Nephron progenitor cell (in vitro differentiated cells): Measurements from ENCODE around the gene CDC37.

ENCODE experiments used
- DNase-seq: peaks from one replicate; pipeline ENCODE4 v3.0.0; 2021
- H3K27ac Mint-ChIP-seq: 2 replicates; pipeline ENCODE4 v1.8.0; 2021; ENCODE audit warnings: mild to moderate bottlenecking, moderate library complexity, mixed read lengths
- H3K27me3 Mint-ChIP-seq: 2 replicates; pipeline ENCODE4 v1.8.0; 2021; ENCODE audit warnings: mild to moderate bottlenecking, low read depth, mixed read lengths; ENCODE audit not compliant: poor library complexity
- H3K36me3 Mint-ChIP-seq: 2 replicates; pipeline ENCODE4 v1.8.0; 2021; ENCODE audit warnings: low read depth, mixed read lengths
- H3K4me1 Mint-ChIP-seq: 2 replicates; pipeline ENCODE4 v1.8.0; 2021; ENCODE audit warnings: mixed read lengths
- H3K4me3 Mint-ChIP-seq: 2 replicates; pipeline ENCODE4 v1.8.0; 2021; ENCODE audit warnings: mild to moderate bottlenecking, moderate library complexity, mixed read lengths
- H3K9me3 Mint-ChIP-seq: 2 replicates; pipeline ENCODE4 v1.8.0; 2021; ENCODE audit warnings: mild to moderate bottlenecking, moderate library complexity, mixed read lengths
- CTCF ChIP-seq: fragments of 200-600 bp; sonication (generic); IDR thresholded peaks from 2 replicates; pipeline ENCODE4 v1.5.0; 2021; ENCODE audit warnings: antibody characterized with exemption

Gene CDC37

GRCh38 chr19:10422046-10422461 is 18.7 kb upstream of the CDC37 start:
- peak overlapping the region; percentile 41 for H3K4me3 Mint-ChIP-seq
- H3K4me1 Mint-ChIP-seq, result peaks cover 34% of the 10 kb centered on the region
- H3K36me3 Mint-ChIP-seq, result no peaks in the 10 kb centered on the region
- no peak for TF ChIP-seq CTCF
- no peak for DNase-seq
- peaks cover 92% of the 10 kb centered on the region for H3K27me3 Mint-ChIP-seq
- H3K27ac Mint-ChIP-seq, result no peak overlapping the region
- no peaks in the 10 kb centered on the region for H3K9me3 Mint-ChIP-seq

GRCh38 chr19:10421240-10422045 is 18.1 kb upstream of the CDC37 start:
- H3K4me3 Mint-ChIP-seq, result peak overlapping the region; percentile 41
- no peak for DNase-seq
- H3K27me3 Mint-ChIP-seq, result peaks cover 92% of the 10 kb centered on the region
- no peak overlapping the region for H3K27ac Mint-ChIP-seq
- no peaks in the 10 kb centered on the region for H3K36me3 Mint-ChIP-seq
- TF ChIP-seq CTCF, result peak; percentile 14
- peaks cover 40% of the 10 kb centered on the region for H3K4me1 Mint-ChIP-seq
- no peaks in the 10 kb centered on the region for H3K9me3 Mint-ChIP-seq

- Mint-ChIP-seq H3K27ac (no peak within 1 kb of the TSS), H3K9me3 (peaks cover 5% of the 10 kb centered on the region), H3K36me3 (no peaks in the 10 kb centered on the region), H3K4me3 (peak within 1 kb of the TSS; percentile 89), H3K4me1 (peaks cover 45% of the 10 kb centered on the region), H3K27me3 (peaks cover 92% of the 10 kb centered on the region)
- DNase-seq, result peak; percentile 79
- TF ChIP-seq CTCF, result peak; percentile 50
These were observed 17.3 kb upstream of the CDC37 start, which contains the start of gene PDE4A for GRCh38 chr19:10420444-10421239. Gene PDE4A, plus strand, starts transcription at chr19:10420538. Its CDS starts 227 bp downstream, at chr19:10420765.

GRCh38 chr19:10419646-10420443 is 16.5 kb upstream of the CDC37 start:
- peaks cover 11% of the 10 kb centered on the region for H3K9me3 Mint-ChIP-seq
- peaks cover 92% of the 10 kb centered on the region for H3K27me3 Mint-ChIP-seq
- H3K36me3 Mint-ChIP-seq, result no peaks in the 10 kb centered on the region
- peak; percentile 60 for DNase-seq
- no peak overlapping the region for H3K27ac Mint-ChIP-seq
- peaks cover 45% of the 10 kb centered on the region for H3K4me1 Mint-ChIP-seq
- peak overlapping the region; percentile 89 for H3K4me3 Mint-ChIP-seq
- TF ChIP-seq CTCF, result no peak

GRCh38 chr19:10419200-10419645 is 15.9 kb upstream of the CDC37 start:
- peak; percentile 42 for DNase-seq
- Mint-ChIP-seq H3K36me3 (no peaks in the 10 kb centered on the region), H3K9me3 (peaks cover 14% of the 10 kb centered on the region), H3K4me3 (peak overlapping the region; percentile 89), H3K4me1 (peaks cover 45% of the 10 kb centered on the region), H3K27me3 (peaks cover 90% of the 10 kb centered on the region), H3K27ac (no peak overlapping the region)
- TF ChIP-seq CTCF, result no peak
